A673 (cell line): ENCODE measurements around the gene ZDHHC1. TPM values are rescaled to one million over a fixed set of nuclear protein-coding genes. Genes with fewer than 3 reads are reported as not detected.
A peak's percentile ranks its signal among the peaks of the same experiment; 100 is the strongest.

ENCODE experiments used
- Bru-seq: library from RNA; stranded (reverse); fragments of 400-500 nt; gene quantifications from one replicate; lab custom pipeline; 2021; lab: Mats Ljungman, UMichigan
- BruChase-seq, 2 experiments: library from RNA; stranded (reverse); fragments of 400-500 nt; gene quantifications; one replicate each; lab custom pipeline; 2021; lab: Mats Ljungman, UMichigan
- BruUV-seq: library from RNA; stranded (reverse); fragments of 400-500 nt; replicated peaks from 2 replicates; lab custom pipeline; 2021; lab: Mats Ljungman, UMichigan
- CTCF ChIA-PET: fragments of 300-600 bp; sonication (Branson Sonifier 250); formaldehyde crosslinking; loops from one replicate; lab custom pipeline; 2022; ENCODE audit warnings: antibody characterized with exemption; lab: Charles Lee
- POLR2A ChIA-PET: fragments of 300-600 bp; sonication (Branson Sonifier 250); formaldehyde crosslinking; loops from one replicate; lab custom pipeline; 2022; ENCODE audit warnings: antibody characterized with exemption; ENCODE audit not compliant: low non-redundant PET; lab: Charles Lee
- DNase-seq: peaks from one replicate; pipeline ENCODE4 v3.0.0-alpha.2; 2015; ENCODE audit warnings: low spot score
- H3K27ac ChIP-seq: fragments of 200-600 bp; sonication (generic); 2 replicates; pipeline ENCODE4 v1.5.1; 2016; ENCODE audit warnings: mixed run types, low read depth, mild to moderate bottlenecking, mixed read lengths, antibody characterized with exemption, low read length; ENCODE audit not compliant: poor library complexity, severe bottlenecking
- H3K27me3 ChIP-seq: fragments of 200-600 bp; sonication (generic); replicated peaks from 2 replicates; pipeline ENCODE4 v1.6.1; 2017; ENCODE audit warnings: mixed run types, low read depth, mild to moderate bottlenecking, mixed read lengths, antibody characterized with exemption, low read length; ENCODE audit not compliant: insufficient read depth, poor library complexity
- H3K36me3 ChIP-seq: fragments of 200-600 bp; sonication (generic); 2 replicates; pipeline ENCODE4 v1.6.1; 2016; ENCODE audit warnings: mixed run types, mild to moderate bottlenecking, mixed read lengths, antibody characterized with exemption, low read length; ENCODE audit not compliant: insufficient read depth, poor library complexity, severe bottlenecking
- H3K4me1 ChIP-seq: fragments of 200-600 bp; sonication (generic); 2 replicates; pipeline ENCODE4 v1.6.1; 2017; ENCODE audit warnings: mixed run types, mild to moderate bottlenecking, mixed read lengths, antibody characterized with exemption, low read length; ENCODE audit not compliant: insufficient read depth, poor library complexity, severe bottlenecking
- H3K4me3 ChIP-seq: fragments of 200-600 bp; sonication (generic); 2 replicates; pipeline ENCODE4 v1.5.1; 2016; ENCODE audit warnings: low read depth, mixed run types, mild to moderate bottlenecking, mixed read lengths, low read length; ENCODE audit not compliant: poor library complexity, severe bottlenecking
- H3K9me3 ChIP-seq: fragments of 200-600 bp; sonication (generic); 2 replicates; pipeline ENCODE4 v1.6.1; 2016; ENCODE audit warnings: mixed run types, low read depth, mild to moderate bottlenecking, mixed read lengths, antibody characterized with exemption, low read length; ENCODE audit not compliant: poor library complexity, severe bottlenecking
- CTCF ChIP-seq: fragments of 300-800, 200-600 bp; sonication (generic); conservative IDR thresholded peaks from 2 replicates; pipeline ENCODE4 v1.5.1; 2017; ENCODE audit warnings: low read depth, mild to moderate bottlenecking, antibody characterized with exemption, low read length, moderate library complexity, mixed read lengths
- EZH2 ChIP-seq: fragments of 200-600 bp; sonication (generic); IDR thresholded peaks from 2 replicates; pipeline ENCODE4 v1.6.1; 2017; ENCODE audit warnings: borderline replicate concordance, low read depth, mild to moderate bottlenecking, mixed read lengths, antibody characterized with exemption, low read length; ENCODE audit not compliant: poor library complexity, severe bottlenecking
- intact Hi-C: fragments of 100-400 bp; cut with micrococcal nuclease; formaldehyde crosslinking; loops from one replicate; pipeline ENCODE4 v1.10.0; 2022; ENCODE audit not compliant: unreplicated experiment
- long read RNA-seq: library from polyadenylated mRNA; stranded (forward); transcript quantifications from one replicate; pipeline ENCODE4 v2.0.0, GENCODE V29; 2022
- total RNA-seq: library from RNA; stranded (reverse); gene quantifications from 2 replicates; pipeline ENCODE4 v1.2.3, GENCODE V29; 2021

The ZDHHC1 gene, protein sequence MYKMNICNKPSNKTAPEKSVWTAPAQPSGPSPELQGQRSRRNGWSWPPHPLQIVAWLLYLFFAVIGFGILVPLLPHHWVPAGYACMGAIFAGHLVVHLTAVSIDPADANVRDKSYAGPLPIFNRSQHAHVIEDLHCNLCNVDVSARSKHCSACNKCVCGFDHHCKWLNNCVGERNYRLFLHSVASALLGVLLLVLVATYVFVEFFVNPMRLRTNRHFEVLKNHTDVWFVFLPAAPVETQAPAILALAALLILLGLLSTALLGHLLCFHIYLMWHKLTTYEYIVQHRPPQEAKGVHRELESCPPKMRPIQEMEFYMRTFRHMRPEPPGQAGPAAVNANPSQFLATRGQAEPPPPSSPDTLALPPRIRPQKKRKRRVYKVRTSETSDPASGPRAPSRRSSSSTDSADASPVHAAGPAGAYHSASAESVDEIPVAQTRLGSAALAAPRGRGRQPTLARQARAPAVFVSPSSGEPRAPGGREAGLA
- total RNA-seq (5.3 and 6.8 TPM in 2 replicates), Bru-seq, nascent RNA (percentile 57 among the genes with signal in this experiment), BruChase-seq, experiment 1, labeled RNA remaining after a 2-hour chase (percentile 59 among the genes with signal in this experiment), BruChase-seq, experiment 2, labeled RNA remaining after a 6-hour chase (percentile 65 among the genes with signal in this experiment)
- long read RNA-seq, transcript ZDHHC1-203 (12 exons, 2,261 nt), result major isoform, 5 of 17 reads
- long read RNA-seq, partial matches to known transcripts, result 4 of 17 reads
- long read RNA-seq, other reads (novel, unspliced or antisense), result 6 of 17 reads

- Histone ChIP-seq H3K27ac (peak within 1 kb of the TSS; percentile 68), H3K36me3 (no peaks in the 10 kb centered on the region), H3K4me3 (peak within 1 kb of the TSS; percentile 82), H3K4me1 (peaks cover 5% of the 10 kb centered on the region), H3K9me3 (no peaks in the 10 kb centered on the region), H3K27me3 (no peaks in the 10 kb centered on the region)
- CTCF ChIA-PET, result no interaction called here
- DNase-seq, result peak; percentile 72
- intact Hi-C loops, result no loop called here
- BruUV-seq, result no TSS peak
- POLR2A ChIA-PET, result no interaction called here
- TF ChIP-seq CTCF (peak; percentile 58), EZH2 (no peak)
Observed at GRCh38 chr16:67415872-67416793, at the start of gene ZDHHC1. Gene ZDHHC1 (minus strand): TSS chr16:67416477. CDS start chr16:67407775, 8,702 bp downstream.

- ChIA-PET POLR2A (no interaction called here), CTCF (interaction anchor here (0.6 to 1.2 kb wide), 2 partner anchors 16 to 56 kb away, joined by 3 to 4 read pairs; no protein-coding TSS in a partner anchor)
- Histone ChIP-seq H3K9me3 (no peaks in the 10 kb centered on the region), H3K27me3 (no peaks in the 10 kb centered on the region), H3K4me1 (peaks cover 5% of the 10 kb centered on the region), H3K36me3 (no peaks in the 10 kb centered on the region), H3K4me3 (no peak overlapping the region), H3K27ac (no peak overlapping the region)
- DNase-seq, result no peak
- no TSS peak for BruUV-seq
- no peak for TF ChIP-seq CTCF
- TF ChIP-seq EZH2, result no peak
- intact Hi-C loops, result no loop called here
Observed at GRCh38 chr16:67464565-67464964, 48.3 kb upstream of the ZDHHC1 start.

DNA sequence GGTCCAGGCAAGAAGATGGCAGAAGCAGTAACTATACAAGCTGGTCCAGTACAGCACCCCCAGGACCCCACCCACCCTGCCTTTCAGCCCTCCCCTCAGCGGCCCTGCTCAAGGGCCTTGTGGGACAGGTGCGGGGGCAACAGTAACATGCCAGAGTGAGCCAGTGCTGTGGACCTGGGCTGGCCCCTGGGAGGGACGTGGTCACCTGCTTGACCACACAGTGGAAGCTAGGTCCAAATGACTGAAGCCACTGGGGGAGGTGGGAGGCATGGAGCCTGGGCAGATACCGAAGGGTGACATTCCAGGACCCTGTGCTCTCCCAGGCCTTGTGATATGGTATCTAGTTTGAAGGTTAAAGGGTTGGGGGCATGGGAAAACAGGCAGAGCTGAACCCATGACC is 47.4 kb upstream of the ZDHHC1 start:
- H3K36me3 ChIP-seq, result no peaks in the 10 kb centered on the region
- no peak overlapping the region for H3K4me3 ChIP-seq
- H3K4me1 ChIP-seq, result peaks cover 7% of the 10 kb centered on the region
- CTCF ChIA-PET, result interaction anchor here (0.7 kb wide), 1 partner anchor 34 kb away, joined by 3 read pairs; no protein-coding TSS in a partner anchor
- H3K9me3 ChIP-seq, result no peaks in the 10 kb centered on the region
- no peak for DNase-seq
- BruUV-seq, result no TSS peak
- TF ChIP-seq CTCF (no peak), EZH2 (no peak)
- no peaks in the 10 kb centered on the region for H3K27me3 ChIP-seq
- H3K27ac ChIP-seq, result no peak overlapping the region
- POLR2A ChIA-PET, result no interaction called here
- intact Hi-C loops, result no loop called here
